ENCODE results near the gene RNF44. TPM values are rescaled to one million over a fixed set of nuclear protein-coding genes. Genes with fewer than 3 reads are reported as not detected.
A peak's percentile ranks its signal among the peaks of the same experiment; 100 is the strongest.
"Not testable (repeated sequence)": the region's sequence is repeated elsewhere in the genome, so short reads cannot be mapped to it uniquely, and the experiment has no call there.

RNF44 gene
- total and polyA plus RNA-seq, 2 of the 13 experiments (the other 11 are each of a cell fraction or from before 2014, with no cell fraction given), result 9.2 to 16.8 TPM

- H3K27me3 ChIP-seq (ENCODE audit: control insufficient read depth in 1 of 2, insufficient read depth in 2 of 2, low read length in 2 of 2); DNase-seq (ENCODE audit: low spot score); H3K27ac ChIP-seq (ENCODE audit: extremely low read length, insufficient read depth, low read length); BruUV-seq (replicated peaks); CTCF ChIA-PET (ENCODE audit: low intra/inter-chr PET ratio, low total read pairs); intact Hi-C loops (cut with micrococcal nuclease; ENCODE audit: unreplicated experiment); H2AFZ ChIP-seq (ENCODE audit: low read length); H4K20me1 ChIP-seq (ENCODE audit: insufficient read depth, low read length); H3K36me3 ChIP-seq (replicated peaks in 1 of 2; ENCODE audit: control insufficient read depth in 1 of 2, insufficient read depth in 2 of 2, low read length in 2 of 2); FAIRE-seq; in situ Hi-C loops (cut with HindIII; ENCODE audit: extremely low pct_ligation_motif_present, low pct_unique_long_range_greater_than_20kb); ATAC-seq; H3K9ac ChIP-seq (ENCODE audit: insufficient read depth, low read depth, low read length); H3K9me3 ChIP-seq (ENCODE audit: low read length): not testable (repeated sequence)
- Histone ChIP-seq H3K4me3 (replicated peaks in 1 of 3; ENCODE audit: insufficient read depth in 1 of 3, low read depth in 2 of 3, low read length in 3 of 3) (peak overlapping the region; percentile 66 to 86 (median 72); a peak in 5 of 6 replicates), H3K4me2 (ENCODE audit: low read depth, low read length) (peak overlapping the region; percentile 98), H3K4me1 (ENCODE audit: insufficient read depth, low read length) (peaks cover 50% of the 10 kb centered on the region), H3K79me2 (ENCODE audit: insufficient read depth, low read length) (peaks cover 16% of the 10 kb centered on the region)
- POLR2A ChIA-PET, result interaction anchor here (9.7 kb wide), 1 partner anchor 14 kb away, joined by 212 read pairs; the partner anchor contains the start of gene RNF44
- 77% methylated on average over 11 of the region's 11 CpGs for whole genome bisulfite sequencing (ENCODE audit: low lambda C conversion rate)
- TF ChIP-seq ZMYM3 (CRISPR knock-in tag; IDR thresholded peaks at IDR 0.05) (peak; percentile 58; the same call in 1 of the 2 replicates), ZNF460 (CRISPR knock-in tag; IDR thresholded peaks at IDR 0.05; ENCODE audit: borderline replicate concordance) (peak; percentile 92)
- TF ChIP-seq, protein P1, sequence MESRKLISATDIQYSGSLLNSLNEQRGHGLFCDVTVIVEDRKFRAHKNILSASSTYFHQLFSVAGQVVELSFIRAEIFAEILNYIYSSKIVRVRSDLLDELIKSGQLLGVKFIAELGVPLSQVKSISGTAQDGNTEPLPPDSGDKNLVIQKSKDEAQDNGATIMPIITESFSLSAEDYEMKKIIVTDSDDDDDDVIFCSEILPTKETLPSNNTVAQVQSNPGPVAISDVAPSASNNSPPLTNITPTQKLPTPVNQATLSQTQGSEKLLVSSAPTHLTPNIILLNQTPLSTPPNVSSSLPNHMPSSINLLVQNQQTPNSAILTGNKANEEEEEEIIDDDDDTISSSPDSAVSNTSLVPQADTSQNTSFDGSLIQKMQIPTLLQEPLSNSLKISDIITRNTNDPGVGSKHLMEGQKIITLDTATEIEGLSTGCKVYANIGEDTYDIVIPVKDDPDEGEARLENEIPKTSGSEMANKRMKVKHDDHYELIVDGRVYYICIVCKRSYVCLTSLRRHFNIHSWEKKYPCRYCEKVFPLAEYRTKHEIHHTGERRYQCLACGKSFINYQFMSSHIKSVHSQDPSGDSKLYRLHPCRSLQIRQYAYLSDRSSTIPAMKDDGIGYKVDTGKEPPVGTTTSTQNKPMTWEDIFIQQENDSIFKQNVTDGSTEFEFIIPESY (CRISPR knock-in tag; IDR thresholded peaks at IDR 0.05), result peak; percentile 58
These were observed 13.7 kb upstream of the RNF44 start for GRCh38 chr5:176550937-176551336.

GRCh38 chr5:176550275-176550831 is 13.2 kb upstream of the RNF44 start:
- H3K79me2 ChIP-seq (ENCODE audit: insufficient read depth, low read length), result peaks cover 16% of the 10 kb centered on the region
- H3K4me2 ChIP-seq (ENCODE audit: low read depth, low read length), result peak overlapping the region; percentile 98
- H3K4me3 ChIP-seq (replicated peaks in 1 of 3; ENCODE audit: insufficient read depth in 1 of 3, low read depth in 2 of 3, low read length in 3 of 3), result peak overlapping the region; percentile 66 to 86 (median 72)
- H3K27me3 ChIP-seq (ENCODE audit: control insufficient read depth in 1 of 2, insufficient read depth in 2 of 2, low read length in 2 of 2), result no peaks in the 10 kb centered on the region
- ATAC-seq, result peak; percentile 45
- no peaks in the 10 kb centered on the region for H3K9me3 ChIP-seq (ENCODE audit: low read length)
- no peaks in the 10 kb centered on the region for H4K20me1 ChIP-seq (ENCODE audit: insufficient read depth, low read length)
- CTCF ChIA-PET (ENCODE audit: low intra/inter-chr PET ratio, low total read pairs), result no interaction called here
- peaks cover 55% of the 10 kb centered on the region for H3K4me1 ChIP-seq (ENCODE audit: insufficient read depth, low read length)
- BruUV-seq (replicated peaks), result no TSS peak
- DNase-seq (ENCODE audit: low spot score), result no peak
- intact Hi-C loops (cut with micrococcal nuclease; ENCODE audit: unreplicated experiment) (no loop called here), in situ Hi-C loops (cut with HindIII; ENCODE audit: extremely low pct_ligation_motif_present, low pct_unique_long_range_greater_than_20kb) (no loop called here)
- WGBS (ENCODE audit: low lambda C conversion rate), result 5% methylated on average over 9 of the region's 16 CpGs
- H3K36me3 ChIP-seq (replicated peaks in 1 of 2; ENCODE audit: control insufficient read depth in 1 of 2, insufficient read depth in 2 of 2, low read length in 2 of 2), result no peaks in the 10 kb centered on the region
- peak overlapping the region; percentile 53 for H3K27ac ChIP-seq (ENCODE audit: extremely low read length, insufficient read depth, low read length)
- no peak overlapping the region for H2AFZ ChIP-seq (ENCODE audit: low read length)
- FAIRE-seq, result no peak
- POLR2A ChIA-PET, result interaction anchor here (1.1 to 9.7 kb wide), 4 partner anchors 8 to 103 kb away, joined by 3 to 212 read pairs (median 8); partner anchors contain the start of genes FAF2 and RNF44
- peak overlapping the region; percentile 75 for H3K9ac ChIP-seq (ENCODE audit: insufficient read depth, low read depth, low read length)
- TF ChIP-seq ZNF121 (CRISPR knock-in tag; IDR thresholded peaks at IDR 0.05), result no peak
- TF ChIP-seq, protein P2, sequence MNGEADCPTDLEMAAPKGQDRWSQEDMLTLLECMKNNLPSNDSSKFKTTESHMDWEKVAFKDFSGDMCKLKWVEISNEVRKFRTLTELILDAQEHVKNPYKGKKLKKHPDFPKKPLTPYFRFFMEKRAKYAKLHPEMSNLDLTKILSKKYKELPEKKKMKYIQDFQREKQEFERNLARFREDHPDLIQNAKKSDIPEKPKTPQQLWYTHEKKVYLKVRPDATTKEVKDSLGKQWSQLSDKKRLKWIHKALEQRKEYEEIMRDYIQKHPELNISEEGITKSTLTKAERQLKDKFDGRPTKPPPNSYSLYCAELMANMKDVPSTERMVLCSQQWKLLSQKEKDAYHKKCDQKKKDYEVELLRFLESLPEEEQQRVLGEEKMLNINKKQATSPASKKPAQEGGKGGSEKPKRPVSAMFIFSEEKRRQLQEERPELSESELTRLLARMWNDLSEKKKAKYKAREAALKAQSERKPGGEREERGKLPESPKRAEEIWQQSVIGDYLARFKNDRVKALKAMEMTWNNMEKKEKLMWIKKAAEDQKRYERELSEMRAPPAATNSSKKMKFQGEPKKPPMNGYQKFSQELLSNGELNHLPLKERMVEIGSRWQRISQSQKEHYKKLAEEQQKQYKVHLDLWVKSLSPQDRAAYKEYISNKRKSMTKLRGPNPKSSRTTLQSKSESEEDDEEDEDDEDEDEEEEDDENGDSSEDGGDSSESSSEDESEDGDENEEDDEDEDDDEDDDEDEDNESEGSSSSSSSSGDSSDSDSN (CRISPR knock-in tag; IDR thresholded peaks at IDR 0.05), result peak; percentile 22; the same call in 1 of the 2 replicates
- 0 out of 2 replicates have a peak, but pooled peaks have one; percentile 32 for TF ChIP-seq TAF1 (CRISPR knock-in tag; IDR thresholded peaks at IDR 0.05)
- TF ChIP-seq KMT2A (CRISPR knock-in tag; IDR thresholded peaks at IDR 0.05), result 0 out of 2 replicates have a peak, but pooled peaks have one; percentile 36
- no peak for TF ChIP-seq DMAP1 (CRISPR knock-in tag; IDR thresholded peaks at IDR 0.05)
- 0 out of 2 replicates have a peak, but pooled peaks have one; percentile 30 for TF ChIP-seq HDAC1 (CRISPR knock-in tag; IDR thresholded peaks at IDR 0.05)
- 0 out of 2 replicates have a peak, but pooled peaks have one; percentile 3 for TF ChIP-seq KDM2A (CRISPR knock-in tag; IDR thresholded peaks at IDR 0.05; ENCODE audit: borderline replicate concordance, low read depth)
- no peak for TF ChIP-seq JUN (CRISPR knock-in tag; IDR thresholded peaks at IDR 0.05)
- TF ChIP-seq, protein P3, sequence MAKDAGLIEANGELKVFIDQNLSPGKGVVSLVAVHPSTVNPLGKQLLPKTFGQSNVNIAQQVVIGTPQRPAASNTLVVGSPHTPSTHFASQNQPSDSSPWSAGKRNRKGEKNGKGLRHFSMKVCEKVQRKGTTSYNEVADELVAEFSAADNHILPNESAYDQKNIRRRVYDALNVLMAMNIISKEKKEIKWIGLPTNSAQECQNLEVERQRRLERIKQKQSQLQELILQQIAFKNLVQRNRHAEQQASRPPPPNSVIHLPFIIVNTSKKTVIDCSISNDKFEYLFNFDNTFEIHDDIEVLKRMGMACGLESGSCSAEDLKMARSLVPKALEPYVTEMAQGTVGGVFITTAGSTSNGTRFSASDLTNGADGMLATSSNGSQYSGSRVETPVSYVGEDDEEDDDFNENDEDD (CRISPR knock-in tag; IDR thresholded peaks at IDR 0.05; ENCODE audit: borderline replicate concordance), result 0 out of 2 replicates have a peak, but pooled peaks have one; percentile 2

Measured in HepG2 (cell line).